Measurements from ENCODE around the gene MYH6.

DNA sequence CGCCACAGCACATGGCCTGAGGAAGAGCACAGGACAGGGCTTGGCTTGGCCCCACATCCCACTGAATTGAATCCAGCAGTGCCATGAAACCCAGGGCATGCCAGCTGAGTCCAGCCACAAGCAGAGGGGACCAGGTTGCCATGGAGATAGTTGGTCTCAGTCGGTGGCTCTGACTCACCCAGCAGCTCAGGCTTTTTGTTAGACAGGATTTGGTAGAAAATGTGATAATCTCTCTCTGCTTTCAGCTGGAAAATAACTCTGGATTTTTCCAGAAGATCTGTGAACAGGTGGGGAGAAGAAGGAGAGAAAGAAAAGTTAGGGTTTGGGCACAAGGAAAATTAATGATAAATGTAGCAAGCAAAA, 22.6 kb upstream of the MYH6 start:
- TF ChIP-seq CTCF (IDR thresholded peaks at IDR 0.05) (no peak), EP300 (IDR thresholded peaks at IDR 0.05; ENCODE audit: low read depth) (no peak), POLR2A (IDR thresholded peaks at IDR 0.05) (no peak)
